Adrenal gland (tissue), 12 donors: ENCODE results near the gene GATAD2B. TPM values are rescaled to one million over a fixed set of nuclear protein-coding genes. Genes with fewer than 3 reads are reported as not detected.

Source experiments
- DNase-seq, 7 donors: peaks; one replicate each; pipeline ENCODE4 v3.0.0-alpha.2; 2019 to 2020
- H3K27ac ChIP-seq, 5 donors: fragments of 200-600 bp; sonication (generic) in 4 of 5; 1 replicate in 3 of 5; 2 replicates in 2 of 5; pipeline versions ENCODE4 v1.5.1 to v1.8.0; 2016 to 2020; ENCODE audit warnings: mild to moderate bottlenecking in 1 of 5
- H3K27me3 ChIP-seq: fragments of 200-600 bp; 2 replicates; pipeline ENCODE4 v1.8.0; 2021
- H3K36me3 ChIP-seq, 2 donors: fragments of 200-600 bp; replicated peaks in 1 of 2; 1 replicate in 1 of 2; 2 replicates in 1 of 2; pipeline versions ENCODE4 v1.5.1 to v1.8.0; 2018 to 2022
- H3K4me1 ChIP-seq, 2 donors: fragments of 200-600 bp; replicated peaks in 1 of 2; 1 replicate in 1 of 2; 2 replicates in 1 of 2; pipeline versions ENCODE4 v1.5.1 to v1.8.0; 2018 to 2021
- H3K4me3 ChIP-seq, 4 donors: fragments of 200-600 bp; sonication (generic) in 3 of 4; one replicate each; pipeline ENCODE4 v1.5.1; 2016 to 2018
- H3K9me3 ChIP-seq, 3 donors: fragments of 200-600 bp; sonication (generic) in 1 of 3; replicated peaks in 1 of 3; 1 replicate in 2 of 3; 2 replicates in 1 of 3; pipeline versions ENCODE4 v1.5.1 to v1.8.0; 2016 to 2021
- POLR2A ChIP-seq, 2 donors: fragments of 450-650 bp; IDR thresholded peaks; one replicate each; pipeline ENCODE4 v1.6.1; 2017; ENCODE audit warnings: antibody characterized with exemption in 2 of 2, mild to moderate bottlenecking in 2 of 2, moderate library complexity in 1 of 2
- WGBS, 4 donors: extraction: QIAGEN DNeasy Blood & Tissue Kit in 2 of 4; methylation state at CpG; one replicate each; pipeline versions ENCODE4 v1.1.5 to v1.1.7; 2013 to 2017; 5-methylcytosine and 5-hydroxymethylcytosine counted together
- intact Hi-C, 2 donors: fragments of 100-400 bp; cut with DNase I; formaldehyde crosslinking; loops; one replicate each; pipeline versions ENCODE4 v1.14.1 to v1.15.0; 2022 to 2023
- polyA plus RNA-seq, 3 donors: library from polyadenylated mRNA; stranded (reverse); fragments of 200-250 nt in 2 of 3; fragments of 350-450 nt in 1 of 3; fragmentation: Illumina TruSeq in 1 of 3; extraction: RNeasy Lipid Tissue Mini Kit (QIAGEN cat#74804) in 1 of 3; gene quantifications; one replicate each; pipeline ENCODE4 v1.2.3, GENCODE V29; 2013 to 2014
- total RNA-seq, 9 donors: library from RNA; depleted of rRNA in 4 of 9; stranded (reverse); fragments of >200 nt in 4 of 9; fragments of 120-200 nt in 1 of 9; fragmentation: NEBNext Ultra II Directional in 1 of 9; extraction: Animal tissue kit (Norgen Biotek cat#: 25700) in 1 of 9; gene quantifications; one replicate each; pipeline versions ENCODE4 v1.1.0 to v1.2.4, GENCODE V29; 2013 to 2023
- TF ChIP-seq, protein P1 (sequence below), 6 experiments: fragments of 450-650 bp in 4 of 6; fragments of 200-600 bp in 2 of 6; sonication (generic) in 1 of 6; IDR thresholded peaks; 1 replicate in 5 of 6; 2 replicates in 1 of 6; pipeline versions ENCODE4 v1.5.1 to v1.8.0; 2016 to 2021; ENCODE audit warnings: antibody characterized with exemption in 6 of 6, mild to moderate bottlenecking in 2 of 6, moderate library complexity in 1 of 6
- donor health status: healthy with polysubstance abuse.
- donor health status: Bipolar disorder and iron deficiency.
- donor health status: DM: yes; HTN: yes; CAD: no.
- donor health status: DM: no; HTN: no; CAD: no.
- donor health status: DM: no; HTN: no; CAD: no.
- donor health status: DM: yes; HTN: yes; CAD: no.

Gene GATAD2B
- total and polyA plus RNA-seq, 12 donors = 3.0 to 43.3 (median 16.6) TPM

DNA sequence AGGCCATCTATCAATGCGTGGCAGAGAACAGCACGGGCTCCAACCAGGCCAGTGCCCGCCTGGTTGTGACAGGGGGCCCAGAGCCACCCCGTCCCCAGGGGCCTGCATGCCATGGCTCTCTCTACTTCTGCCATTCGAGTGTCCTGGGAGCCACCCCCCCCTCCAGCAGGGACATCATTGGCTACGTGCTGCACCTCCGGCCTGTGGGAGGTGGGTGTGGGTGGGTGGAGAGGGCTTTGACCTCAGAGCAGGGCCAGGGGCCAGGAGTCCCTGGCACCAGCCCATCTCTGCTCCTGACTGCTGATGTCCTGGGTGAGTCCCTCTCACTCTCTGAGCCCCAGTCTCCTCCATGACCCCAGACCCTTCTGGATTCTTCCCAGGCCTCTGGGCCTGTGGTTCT lies 122.3 kb downstream of the GATAD2B start:
- H3K4me3 ChIP-seq = no peak overlapping the region
- H3K27me3 ChIP-seq = no peaks in the 10 kb centered on the region
- intact Hi-C loops = no loop called here
- TF ChIP-seq POLR2A (IDR thresholded peaks at IDR 0.05) = no peak
- TF ChIP-seq, protein P1, sequence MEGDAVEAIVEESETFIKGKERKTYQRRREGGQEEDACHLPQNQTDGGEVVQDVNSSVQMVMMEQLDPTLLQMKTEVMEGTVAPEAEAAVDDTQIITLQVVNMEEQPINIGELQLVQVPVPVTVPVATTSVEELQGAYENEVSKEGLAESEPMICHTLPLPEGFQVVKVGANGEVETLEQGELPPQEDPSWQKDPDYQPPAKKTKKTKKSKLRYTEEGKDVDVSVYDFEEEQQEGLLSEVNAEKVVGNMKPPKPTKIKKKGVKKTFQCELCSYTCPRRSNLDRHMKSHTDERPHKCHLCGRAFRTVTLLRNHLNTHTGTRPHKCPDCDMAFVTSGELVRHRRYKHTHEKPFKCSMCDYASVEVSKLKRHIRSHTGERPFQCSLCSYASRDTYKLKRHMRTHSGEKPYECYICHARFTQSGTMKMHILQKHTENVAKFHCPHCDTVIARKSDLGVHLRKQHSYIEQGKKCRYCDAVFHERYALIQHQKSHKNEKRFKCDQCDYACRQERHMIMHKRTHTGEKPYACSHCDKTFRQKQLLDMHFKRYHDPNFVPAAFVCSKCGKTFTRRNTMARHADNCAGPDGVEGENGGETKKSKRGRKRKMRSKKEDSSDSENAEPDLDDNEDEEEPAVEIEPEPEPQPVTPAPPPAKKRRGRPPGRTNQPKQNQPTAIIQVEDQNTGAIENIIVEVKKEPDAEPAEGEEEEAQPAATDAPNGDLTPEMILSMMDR (IDR thresholded peaks at IDR 0.05) = no peak
- H3K9me3 ChIP-seq = no peaks in the 10 kb centered on the region
- no peak overlapping the region for H3K27ac ChIP-seq
- H3K4me1 ChIP-seq = peaks cover 0 to 16% of the 10 kb centered on the region in 2 donors
- DNase-seq = peak in 2 of 7 donors; percentile 24 to 49
- whole genome bisulfite sequencing, 4 donors = 72 to 94% (median 84%) methylated on average over 2 to 7 of the region's 7 CpGs
- H3K36me3 ChIP-seq = no peaks in the 10 kb centered on the region

DNA sequence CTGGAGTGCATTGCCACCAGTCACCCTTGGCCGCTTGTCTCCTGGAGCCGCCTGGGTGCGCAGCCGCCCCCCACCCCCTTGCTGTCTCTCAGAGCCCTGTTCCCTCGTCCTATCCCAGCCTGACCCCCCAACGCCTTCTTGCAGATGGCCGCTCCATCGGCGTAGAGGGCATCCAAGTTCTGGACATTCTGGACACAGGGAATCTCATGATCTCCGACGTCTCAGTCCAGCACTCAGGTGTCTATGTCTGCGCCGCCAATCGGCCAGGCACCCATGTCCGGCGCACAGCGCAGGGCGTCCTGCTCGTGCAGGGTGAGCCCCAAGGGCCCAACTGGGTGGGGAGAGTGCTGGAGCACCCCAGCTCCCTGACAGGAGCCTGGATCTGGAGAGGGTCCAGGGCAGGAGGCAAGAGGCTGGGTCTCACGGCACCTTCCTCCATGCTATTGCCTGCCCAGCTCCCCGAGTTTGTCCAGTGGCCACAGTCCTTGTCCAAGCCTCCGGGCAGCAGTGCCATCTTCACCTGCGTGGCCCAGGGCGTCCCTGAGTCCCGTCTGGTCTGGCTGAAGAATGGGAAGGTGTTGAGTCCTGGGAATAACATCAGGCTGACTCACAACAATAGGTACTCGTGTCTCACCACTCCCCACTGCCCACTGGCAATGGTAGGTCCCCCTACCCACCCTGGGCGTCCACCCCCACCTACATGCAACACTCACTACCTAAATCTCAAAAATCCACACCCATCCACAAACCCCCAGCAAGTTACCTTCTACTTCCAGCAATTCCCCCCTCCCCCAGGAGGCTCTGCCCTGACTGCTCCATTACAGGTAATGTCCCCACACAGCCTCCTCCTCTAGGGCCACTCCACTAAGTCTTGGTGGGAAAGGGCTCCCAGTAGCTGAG lies 123.0 kb downstream of the GATAD2B start:
- TF ChIP-seq, protein P1 (IDR thresholded peaks at IDR 0.05) = no peak
- no peaks in the 10 kb centered on the region for H3K9me3 ChIP-seq
- WGBS, 4 donors = 87 to 94% (median 93%) methylated on average over 8 to 27 of the region's 27 CpGs
- intact Hi-C loops = loop anchor here (5.0 to 10.0 kb wide), 2 partner anchors 145 to 187 kb away; partner anchors contain the start of genes DENND4B (in 2 of the 2) and RAB13 (in 2 of the 2)
- H3K27me3 ChIP-seq = no peaks in the 10 kb centered on the region
- H3K27ac ChIP-seq = no peak overlapping the region
- no peak overlapping the region for H3K4me3 ChIP-seq
- DNase-seq = peak in 1 of 7 donors; percentile 51
- no peaks in the 10 kb centered on the region for H3K36me3 ChIP-seq
- peaks cover 0 to 10% of the 10 kb centered on the region in 2 donors for H3K4me1 ChIP-seq

DNA sequence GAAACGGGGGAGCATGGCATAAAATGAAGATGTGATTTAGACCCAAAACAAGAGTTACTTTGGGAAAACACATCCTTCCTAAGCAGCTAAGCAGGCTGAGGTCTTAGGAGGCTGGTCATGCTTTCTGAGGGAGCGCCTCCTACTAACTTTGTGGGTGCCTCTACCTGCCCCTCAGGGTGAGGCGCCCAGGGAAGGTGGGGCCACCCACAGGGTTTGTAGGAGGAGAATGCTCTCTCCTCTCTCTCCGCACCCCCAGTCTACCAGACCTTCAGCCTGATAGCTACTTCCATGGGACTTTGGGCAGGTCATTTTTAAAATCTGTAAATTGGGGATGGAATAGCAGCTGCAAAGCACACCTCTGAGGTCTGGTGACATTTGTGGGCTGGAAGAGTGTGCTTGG lies 123.8 kb downstream of the GATAD2B start:
- no peaks in the 10 kb centered on the region for H3K27me3 ChIP-seq
- peak in 1 of 7 donors; percentile 24 for DNase-seq
- no peak for TF ChIP-seq POLR2A (IDR thresholded peaks at IDR 0.05)
- TF ChIP-seq, protein P1 (IDR thresholded peaks at IDR 0.05) = no peak

DNA sequence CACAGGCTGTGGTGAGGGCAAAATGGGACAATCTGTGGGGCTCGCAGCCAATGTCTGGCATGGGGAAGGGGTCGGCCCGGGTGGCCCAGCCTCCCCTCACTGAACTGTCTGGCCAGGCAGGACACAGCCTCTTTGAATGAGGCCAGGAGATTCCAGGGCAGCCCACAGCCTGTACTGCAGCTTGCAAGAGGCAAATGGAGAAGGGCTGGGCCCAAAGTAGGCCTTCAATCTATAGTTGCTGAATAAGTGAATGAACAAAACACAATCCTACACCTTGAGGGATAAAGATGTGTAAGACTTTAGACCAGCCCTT lies 124.3 kb downstream of the GATAD2B start:
- Histone ChIP-seq H3K27ac (no peak overlapping the region), H3K36me3 (no peaks in the 10 kb centered on the region), H3K9me3 (no peaks in the 10 kb centered on the region), H3K27me3 (no peaks in the 10 kb centered on the region), H3K4me3 (no peak overlapping the region), H3K4me1 (peaks cover 0 to 2% of the 10 kb centered on the region in 2 donors)
- WGBS, 4 donors = 76 to 82% (median 79%) methylated on average over 3 of the region's 3 CpGs
- TF ChIP-seq POLR2A (IDR thresholded peaks at IDR 0.05) = no peak
- TF ChIP-seq, protein P1 (IDR thresholded peaks at IDR 0.05) = no peak
- peak in 1 of 7 donors; percentile 47 for DNase-seq
- intact Hi-C loops = loop anchor here (5.0 to 10.0 kb wide), 2 partner anchors 146 to 189 kb away; partner anchors contain the start of genes DENND4B (in 2 of the 2) and RAB13 (in 2 of the 2)

More for the DNA sequence above, 123.8 kb downstream of the GATAD2B start:
- peaks cover 0 to 8% of the 10 kb centered on the region in 2 donors for H3K4me1 ChIP-seq
- WGBS, 4 donors = 85 to 96% (median 91%) methylated on average over 4 of the region's 4 CpGs
- H3K27ac ChIP-seq = no peak overlapping the region
- H3K36me3 ChIP-seq = no peaks in the 10 kb centered on the region
- intact Hi-C loops = loop anchor here (5.0 to 10.0 kb wide), 2 partner anchors 146 to 188 kb away; partner anchors contain the start of genes DENND4B (in 2 of the 2) and RAB13 (in 2 of the 2)
- no peak overlapping the region for H3K4me3 ChIP-seq
- H3K9me3 ChIP-seq = no peaks in the 10 kb centered on the region
